H7 (cell line): ENCODE measurements around the gene STRN4. TPM values are rescaled to one million over a fixed set of nuclear protein-coding genes. Genes with fewer than 3 reads are reported as not detected.
A peak's percentile ranks its signal among the peaks of the same experiment; 100 is the strongest.
"Not testable (repeated sequence)": the region's sequence is repeated elsewhere in the genome, so short reads cannot be mapped to it uniquely, and the experiment has no call there.

ENCODE experiments used
- DNase-seq: peaks from one replicate; pipeline ENCODE4 v3.0.0; 2012
- H3K27me3 ChIP-seq: 2 replicates; pipeline ENCODE4 v1.6.0; 2011; ENCODE audit warnings: mild to moderate bottlenecking, low read length; ENCODE audit not compliant: control insufficient read depth, insufficient read depth
- H3K36me3 ChIP-seq: replicated peaks from 2 replicates; pipeline ENCODE4 v1.5.1; 2011; ENCODE audit warnings: low read length; ENCODE audit not compliant: control insufficient read depth, insufficient read depth
- H3K4me3 ChIP-seq: 2 replicates; pipeline ENCODE4 v1.5.1; 2011; ENCODE audit warnings: low read depth, mild to moderate bottlenecking, control low read depth, low read length, moderate library complexity; ENCODE audit not compliant: insufficient read depth
- total RNA-seq: library from RNA; depleted of rRNA; stranded (reverse); fragments of >200 nt; shearing (Covaris generic); gene quantifications from 2 replicates; pipeline ENCODE4 v1.2.3, GENCODE V29; 2014

STRN4 gene
- total RNA-seq, 1 experiment from 2014 or later: 188 TPM

DNA sequence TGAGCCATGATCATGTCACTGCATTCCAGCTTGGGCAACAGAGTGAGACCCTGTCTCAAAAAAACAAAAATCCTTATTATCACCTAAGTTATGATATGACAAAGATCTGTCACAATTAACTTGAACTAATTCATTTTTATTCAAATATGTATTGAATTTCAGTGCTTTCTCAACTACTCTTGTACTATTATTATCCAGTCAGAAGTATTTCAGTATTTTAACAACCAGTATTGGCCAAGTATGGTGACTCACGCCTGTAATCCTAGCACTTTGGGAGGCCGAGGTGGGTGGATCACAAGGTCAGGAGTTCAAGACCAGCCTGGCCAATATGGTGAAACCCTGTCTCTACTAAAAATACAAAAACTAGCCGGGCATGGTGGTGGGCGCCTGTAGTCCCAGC lies 14.6 kb upstream of the STRN4 start:
- not testable (repeated sequence) for H3K36me3 ChIP-seq, H3K4me3 ChIP-seq, DNase-seq, H3K27me3 ChIP-seq

DNA sequence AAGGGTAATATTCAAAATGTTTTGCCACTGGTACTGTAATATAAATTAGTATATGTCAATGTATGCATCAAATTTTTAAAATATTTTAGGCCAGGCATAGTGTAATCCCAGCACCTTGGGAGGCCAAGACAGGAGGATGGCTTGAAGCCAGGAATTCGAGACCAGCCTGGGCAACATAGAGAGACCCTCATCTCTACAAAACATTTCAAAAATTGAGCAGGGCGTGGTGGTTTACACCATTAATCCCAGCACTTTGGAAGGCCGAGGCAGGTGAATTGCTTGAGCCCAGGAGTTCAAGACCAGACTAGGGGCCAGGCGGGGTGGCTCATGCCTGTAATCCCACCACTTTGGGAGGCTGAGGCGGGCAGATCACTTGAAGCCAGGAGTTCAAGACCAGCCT lies 14.1 kb upstream of the STRN4 start:
- no peak for DNase-seq
- no peak overlapping the region for H3K4me3 ChIP-seq
- peaks cover 2% of the 10 kb centered on the region for H3K36me3 ChIP-seq
- no peaks in the 10 kb centered on the region for H3K27me3 ChIP-seq

DNA sequence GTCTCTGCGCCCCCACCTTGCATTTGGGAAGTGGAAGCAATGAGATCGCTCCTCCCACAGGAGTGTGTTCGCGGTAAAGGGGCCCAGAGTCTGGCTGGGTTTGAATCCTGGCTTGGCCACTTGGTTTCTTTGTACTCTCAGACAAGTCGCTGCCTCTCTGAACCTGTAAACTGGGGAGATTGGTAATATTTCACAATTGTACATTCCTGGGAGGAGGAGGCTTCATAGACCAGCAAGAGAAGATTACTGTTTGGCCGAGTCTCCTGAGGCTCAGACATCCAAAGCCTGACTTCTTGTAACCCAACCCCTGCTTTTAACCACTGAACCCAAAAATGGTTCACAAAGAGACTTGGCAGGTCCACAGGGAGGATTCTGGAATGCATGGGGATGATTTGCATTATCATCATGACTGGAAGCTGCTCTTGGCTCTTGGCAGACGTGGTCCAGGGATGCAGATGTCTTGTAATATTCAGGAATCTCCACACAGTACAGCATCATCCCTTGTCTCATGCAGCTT lies 13.6 kb upstream of the STRN4 start:
- H3K36me3 ChIP-seq: peaks cover 2% of the 10 kb centered on the region
- peak; percentile 46 for DNase-seq
- no peak overlapping the region for H3K4me3 ChIP-seq
- no peaks in the 10 kb centered on the region for H3K27me3 ChIP-seq

- peaks cover 2% of the 10 kb centered on the region for H3K36me3 ChIP-seq
- no peak overlapping the region for H3K4me3 ChIP-seq
- no peaks in the 10 kb centered on the region for H3K27me3 ChIP-seq
- no peak for DNase-seq
These were observed 13.0 kb upstream of the STRN4 start for GRCh38 chr19:46759206-46759605.

DNA sequence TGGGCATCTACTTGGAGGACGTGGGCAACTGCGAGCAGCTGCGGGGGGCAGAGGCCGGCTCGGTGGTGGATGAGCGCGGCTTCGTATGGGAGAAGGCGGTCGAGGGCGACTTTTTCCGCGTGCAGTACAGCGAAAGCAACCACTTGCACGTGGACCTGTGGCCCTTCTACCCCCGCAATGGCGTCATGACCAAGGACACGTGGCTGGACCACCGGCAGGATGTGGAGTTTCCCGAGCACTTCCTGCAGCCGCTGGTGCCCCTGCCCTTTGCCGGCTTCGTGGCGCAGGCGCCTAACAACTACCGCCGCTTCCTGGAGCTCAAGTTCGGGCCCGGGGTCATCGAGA lies 10.3 kb upstream of the STRN4 start:
- Histone ChIP-seq H3K27me3 (no peaks in the 10 kb centered on the region), H3K4me3 (no peak overlapping the region), H3K36me3 (peaks cover 2% of the 10 kb centered on the region)
- no peak for DNase-seq

DNA sequence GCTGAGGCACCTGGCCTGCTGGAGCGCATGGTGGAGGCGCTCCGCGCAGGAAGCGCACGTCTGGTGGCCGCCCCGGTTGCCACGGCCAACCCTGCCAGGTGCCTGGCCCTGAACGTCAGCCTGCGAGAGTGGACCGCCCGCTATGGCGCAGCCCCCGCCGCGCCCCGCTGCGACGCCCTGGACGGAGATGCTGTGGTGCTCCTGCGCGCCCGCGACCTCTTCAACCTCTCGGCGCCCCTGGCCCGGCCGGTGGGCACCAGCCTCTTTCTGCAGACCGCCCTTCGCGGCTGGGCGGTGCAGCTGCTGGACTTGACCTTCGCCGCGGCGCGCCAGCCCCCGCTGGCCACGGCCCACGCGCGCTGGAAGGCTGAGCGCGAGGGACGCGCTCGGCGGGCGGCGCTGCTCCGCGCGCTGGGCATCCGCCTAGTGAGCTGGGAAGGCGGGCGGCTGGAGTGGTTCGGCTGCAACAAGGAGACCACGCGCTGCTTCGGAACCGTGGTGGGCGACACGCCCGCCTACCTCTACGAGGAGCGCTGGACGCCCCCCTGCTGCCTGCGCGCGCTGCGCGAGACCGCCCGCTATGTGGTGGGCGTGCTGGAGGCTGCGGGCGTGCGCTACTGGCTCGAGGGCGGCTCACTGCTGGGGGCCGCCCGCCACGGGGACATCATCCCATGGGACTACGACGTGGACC lies 9.7 kb upstream of the STRN4 start:
- no peak overlapping the region for H3K4me3 ChIP-seq
- DNase-seq: peak; percentile 41

GRCh38 chr19:46755077-46755852 lies 9.0 kb upstream of the STRN4 start:
- DNase-seq: no peak
- Histone ChIP-seq H3K27me3 (no peaks in the 10 kb centered on the region), H3K36me3 (peaks cover 2% of the 10 kb centered on the region), H3K4me3 (no peak overlapping the region)

More for the DNA sequence above, 9.7 kb upstream of the STRN4 start:
- H3K36me3 ChIP-seq: peaks cover 2% of the 10 kb centered on the region
- no peaks in the 10 kb centered on the region for H3K27me3 ChIP-seq

DNA sequence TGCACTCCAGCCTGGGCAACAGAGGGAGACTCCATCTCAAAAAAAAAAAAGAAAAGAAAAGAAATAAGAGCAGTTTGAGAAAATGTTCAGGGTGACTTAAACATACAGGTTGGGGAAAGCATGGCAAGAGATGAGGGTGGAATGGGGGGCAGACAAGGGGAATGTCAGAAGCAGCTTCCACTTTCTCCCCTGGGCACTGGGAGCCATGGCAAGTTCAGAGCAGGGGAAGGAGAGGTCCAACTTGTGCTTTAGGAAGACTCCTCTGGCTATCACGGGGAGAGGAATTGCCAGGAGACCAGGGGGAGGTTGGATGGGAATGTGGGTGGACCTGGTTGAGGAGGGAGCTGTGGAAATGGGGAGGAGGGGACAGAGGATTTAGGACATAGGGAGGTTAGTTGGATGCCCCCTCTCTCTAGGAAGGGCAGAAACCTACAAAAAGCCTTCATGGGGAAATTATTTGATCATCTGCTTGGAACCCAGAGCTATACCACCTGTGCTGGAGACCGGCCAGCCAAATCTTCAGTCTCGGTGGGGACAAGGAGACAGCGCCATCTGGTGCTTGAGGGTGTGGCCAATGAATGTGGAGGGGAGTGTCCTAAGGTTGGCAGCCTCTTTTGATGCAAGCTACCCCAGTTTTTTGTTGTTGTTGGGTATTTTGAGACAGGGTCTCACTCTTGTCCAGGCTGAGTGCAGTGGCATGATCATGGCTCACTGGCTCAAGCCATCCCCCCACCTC lies 7.3 kb upstream of the STRN4 start:
- no peaks in the 10 kb centered on the region for H3K27me3 ChIP-seq
- peaks cover 2% of the 10 kb centered on the region for H3K36me3 ChIP-seq
- no peak overlapping the region for H3K4me3 ChIP-seq
- peak; percentile 90 for DNase-seq

- peak; percentile 82 for DNase-seq
- Histone ChIP-seq H3K27me3 (no peaks in the 10 kb centered on the region), H3K36me3 (no peaks in the 10 kb centered on the region; the same call in 1 of the 2 replicates), H3K4me3 (no peak overlapping the region)
These were observed 2.3 kb upstream of the STRN4 start for GRCh38 chr19:46748325-46749109.

DNA sequence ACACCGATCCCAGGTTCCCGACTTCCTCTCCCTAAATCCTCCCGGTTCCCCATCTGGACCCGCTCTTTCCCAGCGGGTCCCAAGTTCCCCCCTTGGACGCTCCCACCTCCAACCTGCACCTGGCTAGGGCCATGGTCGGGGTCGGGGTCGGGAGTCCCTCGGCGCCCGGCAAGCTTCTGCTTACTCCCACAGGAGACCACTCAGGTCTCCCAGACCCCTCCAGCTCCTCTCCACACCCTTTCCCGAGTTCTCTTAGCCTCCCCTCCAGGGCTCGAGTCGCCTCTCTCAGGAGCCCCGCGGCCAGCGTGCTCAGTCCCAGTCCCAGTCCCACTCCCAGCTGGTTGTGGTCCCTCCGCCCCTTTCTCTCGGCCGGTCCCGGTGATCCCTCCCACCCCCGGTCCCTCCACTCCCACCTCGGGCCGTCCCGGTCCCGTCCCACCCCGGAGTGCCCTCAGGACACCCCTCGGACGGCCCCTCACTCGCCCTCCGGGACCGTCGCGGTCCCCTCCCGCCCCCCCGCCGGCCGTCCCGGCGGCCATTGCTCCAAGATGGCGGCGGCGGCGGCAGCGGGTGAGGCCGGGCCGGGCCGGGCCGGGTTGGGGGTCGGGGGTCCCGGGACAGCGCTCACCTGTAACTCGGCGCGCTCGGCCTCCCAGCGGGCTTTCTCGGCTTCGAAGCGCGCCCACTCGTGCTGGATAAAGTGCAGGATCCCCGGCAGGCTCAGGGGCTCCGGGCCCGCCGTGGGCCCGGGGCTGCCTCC lies 549 bp downstream of the STRN4 start, which contains the start of gene FKRP:
TSS of gene FKRP (plus strand) at position 537 of the 760 bp plus-strand sequence. CDS start 9,394 bp downstream, outside the sequence.
- no peaks in the 10 kb centered on the region; the same call in 1 of the 2 replicates for H3K36me3 ChIP-seq
- H3K27me3 ChIP-seq: no peaks in the 10 kb centered on the region
- DNase-seq: peak; percentile 91
- peak within 1 kb of the TSS; percentile 91 for H3K4me3 ChIP-seq

GRCh38 chr19:46745030-46745429 lies 1.2 kb downstream of the STRN4 start:
- Histone ChIP-seq H3K27me3 (no peaks in the 10 kb centered on the region), H3K4me3 (peak overlapping the region; percentile 91), H3K36me3 (no peaks in the 10 kb centered on the region; the same call in 1 of the 2 replicates)
- DNase-seq: peak; percentile 33

DNA sequence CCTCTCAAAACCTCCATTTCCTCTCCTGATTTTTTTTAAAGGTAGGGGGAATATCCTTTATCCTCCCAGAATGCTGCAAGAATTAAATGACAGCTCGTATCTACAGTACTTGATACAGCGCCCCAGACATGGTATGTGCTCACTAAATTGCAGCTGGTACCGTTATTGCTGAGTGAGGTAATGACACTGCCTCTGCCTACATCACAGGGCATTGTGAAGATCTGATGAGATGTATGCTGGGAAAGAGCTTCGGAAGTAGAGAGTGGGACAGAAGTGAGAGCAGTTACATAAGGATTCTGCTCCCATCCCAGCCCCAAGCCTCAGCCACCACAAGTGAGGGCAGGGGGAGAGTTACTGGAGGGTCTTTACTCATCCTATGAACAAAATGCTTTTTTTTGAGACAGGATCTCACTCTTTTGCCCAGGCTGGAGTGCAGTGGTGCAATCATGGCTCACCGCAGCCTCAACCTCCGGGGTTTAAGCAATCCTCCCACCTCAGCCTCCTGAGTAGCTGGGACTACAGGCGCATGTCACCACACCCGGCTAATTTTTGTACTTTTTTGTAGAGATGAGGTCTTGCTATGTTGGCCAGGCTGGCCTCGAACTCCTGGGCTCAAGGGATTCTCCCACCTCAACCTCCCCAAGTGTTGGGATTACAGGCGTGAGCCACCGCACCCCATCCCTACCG lies 2.1 kb downstream of the STRN4 start:
- Histone ChIP-seq H3K4me3 (no peak overlapping the region), H3K27me3 (no peaks in the 10 kb centered on the region), H3K36me3 (peaks cover 1% of the 10 kb centered on the region)
- DNase-seq: no peak

DNA sequence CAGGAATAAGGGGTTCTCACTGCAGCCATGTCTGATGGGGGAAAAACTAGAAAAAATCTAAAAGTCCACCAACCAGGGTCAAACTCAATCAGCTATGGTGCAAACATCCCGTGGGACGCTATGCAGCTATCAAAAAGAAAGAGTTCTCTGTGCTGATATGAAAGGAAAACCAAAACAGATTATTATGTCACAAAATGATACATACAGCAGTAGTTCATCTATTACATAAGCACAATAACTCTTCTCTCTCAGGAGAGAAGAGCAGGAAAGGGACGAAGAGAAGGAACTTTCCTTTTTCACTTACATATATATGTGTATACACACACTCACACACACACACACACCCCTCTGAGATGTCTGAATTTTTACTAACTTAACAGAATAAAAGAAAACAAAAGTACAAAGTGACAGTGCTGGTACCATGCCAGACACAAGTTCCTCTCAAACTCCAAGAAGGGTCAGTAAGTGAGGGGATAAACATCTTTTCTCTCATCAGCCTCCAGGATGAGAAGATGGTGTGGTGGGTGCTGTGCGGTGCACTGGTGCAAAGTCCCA lies 3.2 kb downstream of the STRN4 start:
- DNase-seq: no peak
- peaks cover 8% of the 10 kb centered on the region for H3K36me3 ChIP-seq
- no peaks in the 10 kb centered on the region for H3K27me3 ChIP-seq
- no peak overlapping the region for H3K4me3 ChIP-seq
